Tibial nerve (tissue), 3 donors: Measurements from ENCODE around the gene CXXC1.
"Not testable (repeated sequence)": the region's sequence is repeated elsewhere in the genome, so short reads cannot be mapped to it uniquely, and the experiment has no call there.

ENCODE experiments used
- POLR2A ChIP-seq, 2 donors: fragments of 450-650 bp; IDR thresholded peaks; one replicate each; pipeline ENCODE4 v1.6.1; 2017; ENCODE audit warnings: antibody characterized with exemption in 2 of 2, mild to moderate bottlenecking in 2 of 2, moderate library complexity in 2 of 2
- TF ChIP-seq, protein P1 (sequence below), 5 experiments: fragments of 200-600 bp in 3 of 5; fragments of 450-650 bp in 2 of 5; sonication (generic) in 3 of 5; IDR thresholded peaks; one replicate each; pipeline ENCODE4 v1.5.1; 2016 to 2019; ENCODE audit warnings: antibody characterized with exemption in 5 of 5, mild to moderate bottlenecking in 3 of 5, moderate library complexity in 2 of 5

DNA sequence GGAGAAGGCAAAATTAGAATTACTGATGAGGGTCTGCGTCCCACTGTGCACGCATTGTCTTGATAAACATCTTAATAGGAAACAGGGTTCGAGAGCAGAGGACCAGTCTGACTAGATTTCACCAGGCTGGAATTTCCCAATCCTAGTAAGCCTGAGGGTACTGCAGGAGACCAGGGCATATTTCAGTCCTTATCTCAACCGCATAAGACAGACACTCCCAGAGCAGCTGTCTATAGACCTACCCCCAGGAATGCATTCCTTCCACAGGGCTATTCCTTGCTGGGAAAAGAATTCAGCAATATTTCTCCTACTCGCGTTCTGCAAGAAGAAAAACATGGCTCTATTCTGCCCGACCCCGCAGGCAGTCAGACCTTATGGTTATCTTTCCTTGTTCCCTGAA is 45.7 kb downstream of the CXXC1 start:
- TF ChIP-seq, protein P1, sequence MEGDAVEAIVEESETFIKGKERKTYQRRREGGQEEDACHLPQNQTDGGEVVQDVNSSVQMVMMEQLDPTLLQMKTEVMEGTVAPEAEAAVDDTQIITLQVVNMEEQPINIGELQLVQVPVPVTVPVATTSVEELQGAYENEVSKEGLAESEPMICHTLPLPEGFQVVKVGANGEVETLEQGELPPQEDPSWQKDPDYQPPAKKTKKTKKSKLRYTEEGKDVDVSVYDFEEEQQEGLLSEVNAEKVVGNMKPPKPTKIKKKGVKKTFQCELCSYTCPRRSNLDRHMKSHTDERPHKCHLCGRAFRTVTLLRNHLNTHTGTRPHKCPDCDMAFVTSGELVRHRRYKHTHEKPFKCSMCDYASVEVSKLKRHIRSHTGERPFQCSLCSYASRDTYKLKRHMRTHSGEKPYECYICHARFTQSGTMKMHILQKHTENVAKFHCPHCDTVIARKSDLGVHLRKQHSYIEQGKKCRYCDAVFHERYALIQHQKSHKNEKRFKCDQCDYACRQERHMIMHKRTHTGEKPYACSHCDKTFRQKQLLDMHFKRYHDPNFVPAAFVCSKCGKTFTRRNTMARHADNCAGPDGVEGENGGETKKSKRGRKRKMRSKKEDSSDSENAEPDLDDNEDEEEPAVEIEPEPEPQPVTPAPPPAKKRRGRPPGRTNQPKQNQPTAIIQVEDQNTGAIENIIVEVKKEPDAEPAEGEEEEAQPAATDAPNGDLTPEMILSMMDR (IDR thresholded peaks at IDR 0.05), result not testable (repeated sequence)
- TF ChIP-seq POLR2A (IDR thresholded peaks at IDR 0.05), result not testable (repeated sequence)
